ENCODE measurements around the gene CSNK1A1.

- TF ChIP-seq CTCF (IDR thresholded peaks at IDR 0.05): no peak
- TF ChIP-seq POLR2AphosphoS5 (IDR thresholded peaks at IDR 0.05): no peak
- TF ChIP-seq POLR2A (IDR thresholded peaks at IDR 0.05): no peak
- TF ChIP-seq EP300 (IDR thresholded peaks at IDR 0.05): no peak
Observed at GRCh38 chr5:149563466-149563865, 12.2 kb upstream of the CSNK1A1 start.

Data from gastroesophageal sphincter (tissue), 3 donors.